Measurements from ENCODE around the gene AADACL3.

- TF ChIP-seq, protein P1, sequence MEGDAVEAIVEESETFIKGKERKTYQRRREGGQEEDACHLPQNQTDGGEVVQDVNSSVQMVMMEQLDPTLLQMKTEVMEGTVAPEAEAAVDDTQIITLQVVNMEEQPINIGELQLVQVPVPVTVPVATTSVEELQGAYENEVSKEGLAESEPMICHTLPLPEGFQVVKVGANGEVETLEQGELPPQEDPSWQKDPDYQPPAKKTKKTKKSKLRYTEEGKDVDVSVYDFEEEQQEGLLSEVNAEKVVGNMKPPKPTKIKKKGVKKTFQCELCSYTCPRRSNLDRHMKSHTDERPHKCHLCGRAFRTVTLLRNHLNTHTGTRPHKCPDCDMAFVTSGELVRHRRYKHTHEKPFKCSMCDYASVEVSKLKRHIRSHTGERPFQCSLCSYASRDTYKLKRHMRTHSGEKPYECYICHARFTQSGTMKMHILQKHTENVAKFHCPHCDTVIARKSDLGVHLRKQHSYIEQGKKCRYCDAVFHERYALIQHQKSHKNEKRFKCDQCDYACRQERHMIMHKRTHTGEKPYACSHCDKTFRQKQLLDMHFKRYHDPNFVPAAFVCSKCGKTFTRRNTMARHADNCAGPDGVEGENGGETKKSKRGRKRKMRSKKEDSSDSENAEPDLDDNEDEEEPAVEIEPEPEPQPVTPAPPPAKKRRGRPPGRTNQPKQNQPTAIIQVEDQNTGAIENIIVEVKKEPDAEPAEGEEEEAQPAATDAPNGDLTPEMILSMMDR (IDR thresholded peaks at IDR 0.05; ENCODE audit: poor library complexity): no peak
- TF ChIP-seq EZH2 (IDR thresholded peaks at IDR 0.05; ENCODE audit: borderline replicate concordance) (no peak), EZH2phosphoT487 (IDR thresholded peaks at IDR 0.05; ENCODE audit: low read depth, severe bottlenecking, unreplicated experiment) (no peak)
These were observed at the start of gene AADACL3 for GRCh38 chr1:12715896-12716437.

Data from hepatocyte (in vitro differentiated cells).